Esophagus muscularis mucosa (tissue), 4 donors: ENCODE data around the gene IQCB1. TPM values are rescaled to one million over a fixed set of nuclear protein-coding genes. Genes with fewer than 3 reads are reported as not detected.

Experiments
- DNase-seq: peaks from one replicate; pipeline ENCODE4 v3.0.0-alpha.2; 2017; ENCODE audit errors: extremely low spot score
- H3K27ac ChIP-seq, 4 donors: fragments of 200-600 bp; sonication (generic); replicated peaks in 1 of 4; 1 replicate in 3 of 4; 2 replicates in 1 of 4; pipeline ENCODE4 v1.5.1; 2016 to 2019; ENCODE audit warnings: mild to moderate bottlenecking in 1 of 4
- H3K27me3 ChIP-seq, 4 donors: fragments of 200-600 bp; sonication (generic); one replicate each; pipeline versions ENCODE4 v1.5.1 to v1.6.0; 2016 to 2019
- H3K36me3 ChIP-seq, 4 donors: fragments of 200-600 bp; sonication (generic); one replicate each; pipeline ENCODE4 v1.5.1; 2016 to 2019
- H3K4me1 ChIP-seq, 4 donors: fragments of 200-600 bp; sonication (generic); one replicate each; pipeline ENCODE4 v1.5.1; 2016 to 2019
- H3K4me3 ChIP-seq, 4 donors: fragments of 200-600 bp; sonication (generic); 1 replicate in 2 of 4; 2 replicates in 2 of 4; pipeline ENCODE4 v1.5.1; 2016 to 2019; ENCODE audit warnings: mild to moderate bottlenecking in 4 of 4, moderate library complexity in 1 of 4
- H3K9me3 ChIP-seq, 4 donors: fragments of 200-600 bp; sonication (generic); 1 replicate in 3 of 4; 2 replicates in 1 of 4; pipeline ENCODE4 v1.5.1; 2016 to 2019
- CTCF ChIP-seq, 3 experiments: fragments of 200-600 bp in 2 of 3; fragments of 450-650 bp in 1 of 3; sonication (generic) in 2 of 3; IDR thresholded peaks; one replicate each; pipeline ENCODE4 v1.5.1; 2017 to 2019; ENCODE audit warnings: antibody characterized with exemption in 3 of 3, mild to moderate bottlenecking in 2 of 3, moderate library complexity in 1 of 3
- EP300 ChIP-seq: sonication (generic); formaldehyde crosslinking; IDR thresholded peaks from one replicate; pipeline ENCODE4 v1.6.1; 2017; ENCODE audit warnings: antibody characterized with exemption
- POLR2A ChIP-seq: fragments of 450-650 bp; IDR thresholded peaks from one replicate; pipeline ENCODE4 v1.6.1; 2017; ENCODE audit warnings: antibody characterized with exemption, moderate library complexity, mild to moderate bottlenecking, low read depth
- POLR2AphosphoS5 ChIP-seq, 2 donors: sonication (generic); formaldehyde crosslinking; IDR thresholded peaks; one replicate each; pipeline ENCODE4 v1.6.1; 2017; ENCODE audit warnings: antibody characterized with exemption in 2 of 2
- WGBS: methylation state at CpG from one replicate; pipeline ENCODE4 v1.1.5; 2018; 5-methylcytosine and 5-hydroxymethylcytosine counted together
- intact Hi-C: fragments of 100-400 bp; cut with DNase I; formaldehyde crosslinking; loops from one replicate; pipeline ENCODE4 v1.15.1; 2023
- total RNA-seq, 4 donors: library from RNA; depleted of rRNA; stranded (reverse); fragments of >200 nt; gene quantifications; one replicate each; pipeline versions ENCODE4 v1.1.0 to v1.2.1, GENCODE V29; 2016

IQCB1 gene
- total RNA-seq, 4 donors from 2014 or later = 10.4 to 15.6 (median 11.7) TPM

- intact Hi-C loops = no loop called here
- Histone ChIP-seq H3K4me1 (peaks cover 20 to 23% (median 20%) of the 10 kb centered on the region in 4 donors), H3K27ac (no peak overlapping the region), H3K9me3 (no peaks in the 10 kb centered on the region), H3K4me3 (no peak overlapping the region), H3K27me3 (no peaks in the 10 kb centered on the region), H3K36me3 (no peaks in the 10 kb centered on the region)
- DNase-seq = no peak
- WGBS = 88% methylated on average over 1 of the region's 1 CpG
- no peak for TF ChIP-seq CTCF (IDR thresholded peaks at IDR 0.05)
- no peak for TF ChIP-seq EP300
- no peak for TF ChIP-seq POLR2AphosphoS5 (IDR thresholded peaks at IDR 0.05)
- TF ChIP-seq POLR2A = no peak
These were observed 82.6 kb downstream of the IQCB1 start for GRCh38 chr3:121752261-121752660.

- under 1% methylated on average over 8 of the region's 9 CpGs for WGBS
- H3K4me3 ChIP-seq = peak overlapping the region; percentile 64 to 91 (median 86)
- no peak for TF ChIP-seq POLR2A
- TF ChIP-seq EP300 = no peak
- no peak for TF ChIP-seq CTCF (IDR thresholded peaks at IDR 0.05)
- TF ChIP-seq POLR2AphosphoS5 (IDR thresholded peaks at IDR 0.05) = no peak
- no peaks in the 10 kb centered on the region for H3K9me3 ChIP-seq
- no peak for DNase-seq
- H3K36me3 ChIP-seq = no peaks in the 10 kb centered on the region
- intact Hi-C loops = no loop called here
- H3K27ac ChIP-seq = peak overlapping the region; percentile 76 to 93 (median 88)
- H3K27me3 ChIP-seq = no peaks in the 10 kb centered on the region
- H3K4me1 ChIP-seq = peaks cover 25 to 36% (median 31%) of the 10 kb centered on the region in 4 donors
These were observed 84.8 kb downstream of the IQCB1 start for GRCh38 chr3:121750087-121750415.

GRCh38 chr3:121749276-121750086 is 85.4 kb downstream of the IQCB1 start, which contains the start of gene GOLGB1:
TSS of gene GOLGB1 (minus strand) at chr3:121749741. CDS start at chr3:121730971, 18,770 bp downstream.
- intact Hi-C loops = loop anchor here (5.0 kb wide), 1 partner anchor 88 kb away; the partner anchor contains the start of genes EAF2 and IQCB1
- Histone ChIP-seq H3K4me3 (peak within 1 kb of the TSS; percentile 64 to 91 (median 86)), H3K4me1 (peaks cover 28 to 42% (median 32%) of the 10 kb centered on the region in 4 donors), H3K27me3 (no peaks in the 10 kb centered on the region), H3K9me3 (no peaks in the 10 kb centered on the region), H3K36me3 (no peaks in the 10 kb centered on the region), H3K27ac (peak within 1 kb of the TSS; percentile 86 to 93 (median 90))
- DNase-seq = peak; percentile 98
- TF ChIP-seq POLR2AphosphoS5 (IDR thresholded peaks at IDR 0.05) (peak; percentile 98 to 100), POLR2A (peak; percentile 95), EP300 (no peak), CTCF (IDR thresholded peaks at IDR 0.05) (peak in 1 of 3 experiments; percentile 9)
- WGBS = 0% methylated on average over 37 of the region's 51 CpGs

- intact Hi-C loops = loop anchor here (5.0 kb wide), 1 partner anchor 89 kb away; the partner anchor contains the start of genes EAF2 and IQCB1
- peaks cover 28 to 44% (median 32%) of the 10 kb centered on the region in 4 donors for H3K4me1 ChIP-seq
- no peak for DNase-seq
- TF ChIP-seq EP300 (no peak), CTCF (IDR thresholded peaks at IDR 0.05) (no peak), POLR2A (no peak), POLR2AphosphoS5 (IDR thresholded peaks at IDR 0.05) (no peak)
- no peaks in the 10 kb centered on the region for H3K9me3 ChIP-seq
- 3% methylated on average over 17 of the region's 17 CpGs for WGBS
- H3K27me3 ChIP-seq = no peaks in the 10 kb centered on the region
- H3K27ac ChIP-seq = peak overlapping the region; percentile 86 to 93 (median 90)
- no peaks in the 10 kb centered on the region for H3K36me3 ChIP-seq
- H3K4me3 ChIP-seq = peak overlapping the region; percentile 64 to 91 (median 86)
These were observed 86.1 kb downstream of the IQCB1 start for GRCh38 chr3:121748680-121749275.
